Activated CD4-positive, CD25-positive, alpha-beta regulatory T cell treated with anti-CD3 and anti-CD28 coated beads, Interleukin-2, amount 50 U/mL, for 16 hours (primary cell): Measurements from ENCODE around the gene SLC35G4.
"Not testable (repeated sequence)": the region's sequence is repeated elsewhere in the genome, so short reads cannot be mapped to it uniquely, and the experiment has no call there.

Experiments used
- DNase-seq: peaks from one replicate; pipeline ENCODE4 v3.0.0-alpha.2; 2020; ENCODE audit warnings: low read depth, low spot score

Gene SLC35G4

DNA sequence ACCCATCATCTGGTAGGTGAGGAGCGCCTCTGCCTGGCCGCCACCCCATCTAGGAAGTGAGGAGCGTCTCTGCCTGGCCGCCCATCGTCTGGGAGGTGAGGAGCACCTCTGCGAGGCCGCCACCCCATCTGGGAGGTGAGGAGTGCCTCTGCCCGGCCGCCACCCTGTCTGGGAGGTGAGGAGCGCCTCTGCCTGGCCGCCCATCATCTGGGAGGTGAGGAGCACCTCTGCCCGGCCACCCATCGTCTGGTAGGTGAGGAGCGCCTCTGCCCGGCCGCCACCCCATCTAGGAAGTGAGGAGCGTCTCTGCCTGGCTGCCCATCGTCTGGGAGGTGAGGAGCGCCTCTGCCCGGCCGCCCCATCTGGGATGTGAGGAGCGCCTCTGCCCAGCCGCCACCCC is 4.2 kb downstream of the SLC35G4 start:
- not testable (repeated sequence) for DNase-seq

DNA sequence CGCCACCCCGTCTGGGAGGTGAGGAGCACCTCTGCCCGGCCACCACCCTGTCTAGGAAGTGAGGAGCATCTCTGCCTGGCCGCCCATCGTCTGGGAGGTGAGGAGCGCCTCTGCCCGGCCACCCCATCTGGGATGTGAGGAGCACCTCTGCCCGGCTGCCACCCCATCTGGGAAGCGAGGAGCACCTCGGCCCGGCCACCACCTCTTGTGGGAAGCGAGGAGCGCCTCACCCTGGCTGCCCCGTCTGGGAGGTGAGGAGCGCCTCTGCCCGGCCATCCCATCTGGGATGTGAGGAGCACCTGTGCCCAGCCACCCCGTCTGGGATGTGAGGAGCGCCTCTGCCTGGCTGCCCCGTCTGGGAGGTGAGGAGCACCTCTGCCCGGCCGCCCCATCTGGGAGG is 4.6 kb downstream of the SLC35G4 start:
- DNase-seq = not testable (repeated sequence)

DNA sequence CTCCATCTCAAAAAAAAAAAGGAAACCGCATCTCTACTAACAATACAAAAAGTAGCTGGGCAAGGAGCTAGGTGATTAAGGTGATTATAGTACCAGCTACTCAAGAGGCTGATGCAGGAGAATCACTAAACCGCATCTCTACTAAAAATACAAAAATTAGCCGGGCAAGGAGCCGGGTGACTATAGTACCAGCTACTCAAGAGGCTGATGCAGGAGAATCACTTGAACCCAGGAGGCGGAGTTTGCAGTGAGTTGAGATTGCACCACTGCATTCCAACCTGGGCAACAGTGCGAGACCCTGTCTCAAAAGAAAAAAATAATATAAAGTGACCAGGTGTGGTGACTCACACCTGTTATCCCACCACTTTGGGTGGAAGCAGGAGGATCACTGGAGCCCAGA is 5.6 kb downstream of the SLC35G4 start:
- DNase-seq = not testable (repeated sequence)

DNA sequence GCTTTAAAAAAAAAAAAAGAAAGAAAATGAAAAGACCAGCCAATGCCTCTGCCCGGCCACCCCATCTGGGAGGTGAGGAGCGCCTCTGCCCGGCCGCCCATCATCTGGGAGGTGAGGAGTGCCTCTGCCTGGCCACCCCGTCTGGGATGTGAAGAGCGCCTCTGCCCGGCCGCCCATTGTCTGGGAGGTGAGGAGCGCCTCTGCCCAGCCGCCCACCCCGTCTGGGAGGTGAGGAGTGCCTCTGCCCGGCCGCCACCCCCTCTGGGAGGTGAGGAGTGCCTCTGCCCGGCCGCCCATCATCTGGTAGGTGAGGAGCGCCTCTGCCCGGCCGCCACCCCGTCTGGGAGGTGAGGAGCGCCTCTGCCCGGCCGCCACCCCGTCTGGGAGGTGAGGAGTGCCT is 37.9 kb downstream of the SLC35G4 start:
- not testable (repeated sequence) for DNase-seq

DNA sequence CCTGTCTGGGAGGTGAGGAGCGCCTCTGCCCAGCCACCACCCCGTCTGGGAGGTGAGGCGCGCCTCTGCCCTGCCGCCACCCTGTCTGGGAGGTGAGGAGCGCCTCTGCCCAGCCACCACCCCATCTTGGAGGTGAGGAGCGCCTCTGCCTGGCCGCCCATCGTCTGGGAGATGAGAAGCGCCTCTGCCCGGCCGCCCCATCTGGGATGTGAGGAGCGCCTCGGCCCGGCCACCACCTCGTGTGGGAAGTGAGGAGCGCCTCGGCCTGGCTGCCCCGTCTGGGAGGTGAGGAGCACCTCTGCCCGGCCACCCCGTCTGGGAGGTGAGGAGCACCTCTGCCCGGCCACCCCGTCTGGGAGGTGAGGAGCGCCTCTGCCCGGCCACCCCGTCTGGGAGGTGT is 38.4 kb downstream of the SLC35G4 start:
- not testable (repeated sequence) for DNase-seq

DNA sequence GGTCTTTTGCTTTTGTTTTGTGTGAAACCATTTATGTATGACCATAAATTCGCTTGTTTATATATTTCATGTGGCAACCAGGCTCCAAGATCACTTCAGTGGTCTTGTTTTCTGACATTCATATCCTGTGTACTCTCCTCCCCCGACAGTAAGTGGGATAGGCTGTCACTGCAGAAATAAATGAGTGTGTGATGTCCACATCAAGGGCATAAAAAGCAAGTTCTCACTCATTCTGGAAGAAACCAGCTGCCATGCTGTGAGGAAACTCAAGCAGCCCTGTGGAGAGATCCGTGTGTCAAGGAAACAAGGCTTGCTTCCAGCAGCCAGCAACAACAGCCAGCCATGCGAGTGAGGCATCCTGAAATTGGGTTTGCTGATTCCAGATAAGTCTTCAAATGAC is 40.4 kb downstream of the SLC35G4 start:
- DNase-seq = no peak

DNA sequence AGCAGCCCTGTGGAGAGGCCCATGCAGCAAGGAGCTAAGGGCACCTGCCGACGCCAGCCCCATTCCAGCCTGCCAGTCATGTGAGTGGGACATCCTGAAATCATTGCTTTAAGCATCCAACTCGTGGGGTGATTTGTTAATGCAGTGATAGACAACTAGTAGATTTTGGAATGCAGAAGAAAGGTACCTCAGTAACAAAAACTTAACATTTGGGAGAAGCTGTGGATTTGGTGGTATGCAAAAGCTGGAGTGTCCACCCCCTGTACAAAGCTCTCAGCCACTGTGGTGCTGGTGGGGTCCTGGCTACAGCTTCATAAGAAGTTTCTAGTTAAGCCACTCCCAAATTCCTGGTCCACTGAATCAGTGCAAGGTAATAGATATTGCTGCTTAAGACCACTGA is 42.5 kb downstream of the SLC35G4 start:
- DNase-seq = no peak

DNA sequence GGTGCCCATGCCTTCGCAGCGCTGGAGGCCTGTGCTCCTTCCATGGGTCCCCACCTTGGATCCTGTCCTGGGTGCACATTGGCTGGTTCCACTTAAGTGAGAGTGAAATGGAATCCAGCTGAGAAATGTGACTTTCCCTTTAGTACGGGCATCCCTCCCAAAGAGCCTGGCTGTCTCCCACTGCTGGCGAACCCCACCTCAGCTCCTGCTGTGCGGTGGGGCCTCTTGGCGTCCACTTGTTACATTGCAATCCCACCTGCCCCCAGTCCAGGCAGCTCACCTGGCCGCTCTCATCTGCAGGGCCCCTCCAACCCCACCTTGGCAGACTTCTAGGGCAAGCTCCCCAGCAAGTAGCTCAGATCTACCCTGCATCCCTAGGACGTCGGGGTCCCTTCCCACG is 44.1 kb downstream of the SLC35G4 start:
- no peak for DNase-seq

DNA sequence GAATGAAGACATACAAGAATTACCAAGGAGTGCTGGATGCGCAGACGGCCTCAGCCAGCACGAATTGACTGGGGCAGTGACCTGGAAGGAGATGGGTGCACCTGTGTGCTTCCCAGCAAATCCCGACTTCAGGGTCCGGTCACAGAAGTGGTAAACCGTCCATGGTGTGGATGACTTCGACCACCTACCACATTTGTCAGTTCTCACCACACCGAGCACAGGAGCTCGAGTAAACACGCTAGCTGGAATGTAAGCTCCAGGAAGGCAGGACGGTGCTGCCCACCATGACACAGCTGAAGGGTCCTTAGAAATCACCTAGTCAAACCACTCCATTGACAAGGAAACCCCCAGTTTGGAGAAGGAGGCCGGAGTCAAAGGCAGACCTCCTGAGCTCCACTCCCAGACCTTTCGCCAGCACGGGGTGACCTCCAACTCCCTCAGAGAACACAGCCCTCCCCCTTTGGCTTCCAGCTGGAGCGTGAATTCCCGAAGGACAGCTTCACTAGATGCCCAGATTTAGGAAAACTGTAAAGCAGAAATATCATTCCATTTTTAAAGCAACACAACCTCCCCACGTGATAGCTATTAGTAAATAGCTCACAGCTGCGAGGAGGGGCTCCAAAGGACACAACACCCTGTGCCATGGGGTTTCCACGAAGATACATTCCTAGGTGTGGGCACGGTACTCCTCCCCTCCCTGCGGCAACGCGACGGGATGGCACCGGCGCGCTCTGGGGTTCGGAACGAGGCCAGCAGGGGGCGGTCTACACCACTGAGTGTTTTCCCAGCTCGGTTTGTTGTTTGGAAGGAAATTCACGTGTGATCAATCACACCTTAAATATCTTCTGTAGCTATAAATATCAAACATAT is 45.6 kb downstream of the SLC35G4 start:
- DNase-seq = no peak

DNA sequence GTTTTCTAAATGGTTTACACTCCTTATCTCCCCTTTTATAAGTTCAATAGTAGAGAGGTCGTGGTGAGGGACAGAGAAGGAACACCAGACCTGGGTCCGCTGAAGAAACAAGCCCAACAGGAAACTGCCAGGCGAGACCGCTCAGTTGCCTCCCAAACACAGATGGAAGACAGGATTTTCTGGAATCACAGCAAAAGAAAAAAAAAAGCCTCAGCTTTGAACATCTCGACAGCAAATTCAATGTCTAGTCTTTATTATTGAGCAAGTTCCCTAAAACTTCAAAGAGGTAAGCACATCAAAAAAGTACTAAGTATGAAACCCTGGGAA is 46.2 kb downstream of the SLC35G4 start:
- no peak for DNase-seq

DNA sequence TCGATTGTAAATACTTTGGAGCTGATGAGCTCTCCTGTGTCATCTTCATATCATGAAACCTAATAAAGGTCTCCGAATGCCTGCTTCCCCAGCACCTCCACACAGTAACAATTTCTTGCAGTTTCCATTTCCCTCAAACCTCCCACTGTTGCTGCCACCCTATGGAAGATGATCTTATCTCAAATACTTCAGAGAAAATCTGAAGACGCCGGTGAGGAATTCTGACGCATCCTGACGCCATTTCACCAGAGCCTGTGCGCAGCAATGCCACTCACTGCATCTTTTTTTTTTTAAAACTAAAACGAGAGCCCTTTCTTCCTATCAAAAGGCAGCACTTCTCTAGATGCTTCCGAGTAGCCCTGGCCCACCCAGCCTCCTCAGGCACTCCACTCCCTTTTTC is 47.8 kb downstream of the SLC35G4 start:
- no peak for DNase-seq

DNA sequence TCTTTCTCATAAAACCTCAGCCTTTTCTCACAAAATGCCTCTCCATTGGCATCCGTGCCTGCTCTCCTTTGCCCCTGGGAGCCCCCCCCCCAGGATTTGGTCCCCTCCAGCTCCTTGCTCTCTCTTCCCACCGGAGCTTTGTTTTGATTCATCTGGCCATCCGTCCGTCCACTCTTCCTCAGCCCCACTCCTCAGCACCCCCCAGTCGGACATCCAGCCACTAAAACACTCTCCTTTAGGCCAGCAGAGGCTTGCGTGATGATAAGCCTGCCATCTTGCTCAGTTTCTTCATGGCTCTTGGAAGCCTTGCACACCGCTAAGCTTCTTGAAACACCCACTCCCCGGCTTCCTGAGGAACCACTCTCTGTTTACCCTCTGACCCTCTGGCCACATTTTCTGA is 48.2 kb downstream of the SLC35G4 start:
- no peak for DNase-seq

DNA sequence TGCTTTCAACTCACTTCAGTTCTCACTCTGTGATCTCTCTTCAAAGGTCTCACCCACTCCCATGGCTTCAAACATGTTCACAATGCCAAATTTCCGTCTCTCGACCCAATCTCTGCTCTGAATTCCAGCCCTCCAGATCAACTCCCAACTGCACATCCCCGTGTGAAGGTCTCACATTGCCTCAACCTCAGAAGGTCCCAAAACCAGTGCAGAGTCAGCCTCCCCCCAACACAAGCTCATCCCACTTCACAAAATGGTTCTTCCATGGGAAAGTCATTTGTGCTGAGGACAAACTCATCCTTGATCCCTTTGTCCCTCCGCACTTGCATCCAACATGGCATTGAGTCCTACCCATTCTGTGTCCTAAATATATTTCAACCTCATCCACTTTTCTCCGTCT is 48.6 kb downstream of the SLC35G4 start:
- no peak for DNase-seq

DNA sequence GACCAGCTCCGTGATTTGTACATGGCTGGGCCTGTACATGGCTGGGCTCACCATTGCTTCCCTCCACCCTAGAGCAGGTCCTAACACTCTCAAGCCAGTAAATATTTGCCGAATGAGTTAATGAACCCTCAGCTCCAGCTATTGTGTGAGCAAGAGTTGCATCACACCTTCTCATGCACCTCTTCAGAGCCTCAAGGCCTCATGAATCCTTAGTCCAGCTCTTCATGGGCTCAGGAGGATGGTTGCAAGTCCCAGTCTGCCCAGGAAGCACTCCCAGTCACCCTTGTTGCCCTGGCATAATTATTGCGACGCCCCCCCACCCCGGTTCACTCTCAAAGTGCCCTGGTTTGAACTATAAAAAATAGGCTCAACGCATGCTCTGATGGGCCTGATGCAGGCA is 49.6 kb downstream of the SLC35G4 start:
- DNase-seq = no peak
